Measurements from ENCODE around the gene STAT5A. TPM values are rescaled to one million over a fixed set of nuclear protein-coding genes. Genes with fewer than 3 reads are reported as not detected.

STAT5A gene
- total and polyA plus RNA-seq, 2 experiments from 2014 or later: 2.3 to 18.1 TPM

GRCh38 chr17:42325026-42325425 lies 36.7 kb downstream of the STAT5A start (continued):
- TF ChIP-seq ZNF462 (CRISPR knock-in tag; IDR thresholded peaks at IDR 0.05) (no peak), CTCF (conservative IDR thresholded peaks at IDR 0.05; ENCODE audit: low read depth in 2 of 2) (no peak), EZH2phosphoT487 (IDR thresholded peaks at IDR 0.05; ENCODE audit: unreplicated experiment) (no peak), POLR2AphosphoS5 (IDR thresholded peaks at IDR 0.05; ENCODE audit: low read depth) (no peak), ETS1 (IDR thresholded peaks at IDR 0.05) (no peak), JUNB (IDR thresholded peaks at IDR 0.05; ENCODE audit: unreplicated experiment) (no peak), NANOG (IDR thresholded peaks at IDR 0.05; ENCODE audit: borderline replicate concordance) (no peak), EZH2 (IDR thresholded peaks at IDR 0.05; ENCODE audit: low read depth, unreplicated experiment) (no peak), STAT1 (IDR thresholded peaks at IDR 0.05; ENCODE audit: unreplicated experiment) (no peak), ZNF331 (CRISPR knock-in tag; IDR thresholded peaks at IDR 0.05; ENCODE audit: low read depth) (no peak)

All from GM23338 (cell line).